ENCODE results near the gene OBI1. TPM values are rescaled to one million over a fixed set of nuclear protein-coding genes. Genes with fewer than 3 reads are reported as not detected.

OBI1 gene
- total and polyA plus RNA-seq, 10 donors = 4.1 to 14.7 (median 11.5) TPM

DNA sequence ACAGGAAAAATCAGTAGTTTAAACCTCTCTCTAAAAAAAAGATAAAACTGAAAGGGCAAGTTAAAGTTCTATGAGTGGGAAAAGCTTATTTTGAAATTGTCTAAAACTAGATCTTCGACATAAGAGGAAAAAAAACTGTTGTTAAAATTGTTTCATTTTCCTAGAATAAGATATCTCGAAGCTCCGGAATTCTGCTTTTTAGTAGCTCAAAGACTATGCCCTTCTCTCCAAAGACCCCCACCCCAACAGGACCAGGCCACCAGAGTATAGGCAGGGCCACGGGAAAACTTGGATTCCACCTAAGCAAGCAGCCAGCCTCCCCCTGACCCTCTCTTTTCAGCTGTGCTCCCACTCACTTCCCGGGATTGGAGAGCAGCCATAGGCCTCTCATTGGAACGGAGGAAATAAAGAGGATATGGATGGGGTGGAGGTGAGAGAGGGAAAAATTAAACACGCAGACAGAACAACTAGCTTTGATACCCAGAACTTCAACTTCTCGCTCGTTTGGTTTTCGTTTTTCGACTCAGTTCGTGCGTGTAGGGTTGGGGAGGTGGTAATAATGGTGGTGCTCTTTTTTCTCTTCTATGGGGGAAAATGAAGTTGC is 58.6 kb downstream of the OBI1 start:
- TF ChIP-seq, protein P1, sequence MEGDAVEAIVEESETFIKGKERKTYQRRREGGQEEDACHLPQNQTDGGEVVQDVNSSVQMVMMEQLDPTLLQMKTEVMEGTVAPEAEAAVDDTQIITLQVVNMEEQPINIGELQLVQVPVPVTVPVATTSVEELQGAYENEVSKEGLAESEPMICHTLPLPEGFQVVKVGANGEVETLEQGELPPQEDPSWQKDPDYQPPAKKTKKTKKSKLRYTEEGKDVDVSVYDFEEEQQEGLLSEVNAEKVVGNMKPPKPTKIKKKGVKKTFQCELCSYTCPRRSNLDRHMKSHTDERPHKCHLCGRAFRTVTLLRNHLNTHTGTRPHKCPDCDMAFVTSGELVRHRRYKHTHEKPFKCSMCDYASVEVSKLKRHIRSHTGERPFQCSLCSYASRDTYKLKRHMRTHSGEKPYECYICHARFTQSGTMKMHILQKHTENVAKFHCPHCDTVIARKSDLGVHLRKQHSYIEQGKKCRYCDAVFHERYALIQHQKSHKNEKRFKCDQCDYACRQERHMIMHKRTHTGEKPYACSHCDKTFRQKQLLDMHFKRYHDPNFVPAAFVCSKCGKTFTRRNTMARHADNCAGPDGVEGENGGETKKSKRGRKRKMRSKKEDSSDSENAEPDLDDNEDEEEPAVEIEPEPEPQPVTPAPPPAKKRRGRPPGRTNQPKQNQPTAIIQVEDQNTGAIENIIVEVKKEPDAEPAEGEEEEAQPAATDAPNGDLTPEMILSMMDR (IDR thresholded peaks at IDR 0.05 in 8 of 11, conservative IDR thresholded peaks at IDR 0.05 in 3 of 11) = no peak
- no peak for TF ChIP-seq POLR2AphosphoS5 (IDR thresholded peaks at IDR 0.05)
- TF ChIP-seq POLR2A (IDR thresholded peaks at IDR 0.05) = no peak
- Histone ChIP-seq H3K4me1 (peaks cover 10 to 64% (median 48%) of the 10 kb centered on the region in 6 donors), H3K27ac (no peak overlapping the region), H3K27me3 (replicated peaks in 1 of 7) (peaks cover 32 to 97% (median 95%) of the 10 kb centered on the region in 7 donors), H3K9me3 (peaks cover 0 to 22% (median 0%) of the 10 kb centered on the region in 8 donors), H3K36me3 (no peaks in the 10 kb centered on the region), H3K4me3 (no peak overlapping the region)
- intact Hi-C loops (cut with DNase I; ENCODE audit: low total_unique reads) = no loop called here
- DNase-seq = no peak
- 10 to 18% (median 16%) methylated on average over 13 of the region's 13 CpGs for WGBS, 5 donors

DNA sequence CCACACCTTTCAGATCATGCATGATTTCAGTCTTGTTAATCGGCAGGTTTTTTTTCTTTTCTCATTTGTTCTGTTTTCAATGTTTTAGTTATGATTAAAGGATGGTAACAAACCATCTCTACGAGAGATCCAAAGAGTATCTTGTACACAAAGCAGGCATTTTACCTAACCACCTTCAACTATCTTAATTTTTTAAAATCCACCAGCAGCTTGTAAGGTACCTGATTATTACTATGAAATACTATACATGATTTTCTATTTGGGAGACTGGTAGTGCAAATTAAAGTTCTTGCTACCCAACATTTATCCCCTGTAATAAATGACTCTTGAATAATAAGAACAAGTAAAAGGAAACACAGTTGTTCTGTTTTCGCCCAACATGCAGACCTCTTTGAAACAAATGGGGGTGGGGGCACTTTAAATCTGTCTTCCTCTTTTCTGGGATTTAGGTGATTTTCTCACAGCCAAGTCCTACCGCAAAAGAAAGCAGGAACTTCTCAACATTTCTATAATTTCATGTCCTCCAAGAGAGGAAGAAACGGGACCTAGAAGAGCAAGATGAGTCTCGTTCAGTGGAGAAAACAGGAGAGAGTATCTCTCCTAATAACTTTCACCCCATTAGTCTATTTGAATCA is 59.2 kb downstream of the OBI1 start:
- intact Hi-C loops (cut with DNase I; ENCODE audit: low total_unique reads) = no loop called here
- Histone ChIP-seq H3K4me3 (no peak overlapping the region), H3K9me3 (peaks cover 0 to 25% (median 0%) of the 10 kb centered on the region in 8 donors), H3K4me1 (peaks cover 10 to 62% (median 49%) of the 10 kb centered on the region in 6 donors), H3K27ac (no peak overlapping the region), H3K27me3 (replicated peaks in 1 of 7) (peaks cover 32 to 97% (median 95%) of the 10 kb centered on the region in 7 donors), H3K36me3 (no peaks in the 10 kb centered on the region)
- TF ChIP-seq POLR2AphosphoS5 (IDR thresholded peaks at IDR 0.05) = no peak
- no peak for TF ChIP-seq POLR2A (IDR thresholded peaks at IDR 0.05)
- TF ChIP-seq, protein P1 (IDR thresholded peaks at IDR 0.05 in 8 of 11, conservative IDR thresholded peaks at IDR 0.05 in 3 of 11) = no peak
- 8 to 10% (median 9%) methylated on average over 6 of the region's 6 CpGs for WGBS, 5 donors
- no peak for DNase-seq

DNA sequence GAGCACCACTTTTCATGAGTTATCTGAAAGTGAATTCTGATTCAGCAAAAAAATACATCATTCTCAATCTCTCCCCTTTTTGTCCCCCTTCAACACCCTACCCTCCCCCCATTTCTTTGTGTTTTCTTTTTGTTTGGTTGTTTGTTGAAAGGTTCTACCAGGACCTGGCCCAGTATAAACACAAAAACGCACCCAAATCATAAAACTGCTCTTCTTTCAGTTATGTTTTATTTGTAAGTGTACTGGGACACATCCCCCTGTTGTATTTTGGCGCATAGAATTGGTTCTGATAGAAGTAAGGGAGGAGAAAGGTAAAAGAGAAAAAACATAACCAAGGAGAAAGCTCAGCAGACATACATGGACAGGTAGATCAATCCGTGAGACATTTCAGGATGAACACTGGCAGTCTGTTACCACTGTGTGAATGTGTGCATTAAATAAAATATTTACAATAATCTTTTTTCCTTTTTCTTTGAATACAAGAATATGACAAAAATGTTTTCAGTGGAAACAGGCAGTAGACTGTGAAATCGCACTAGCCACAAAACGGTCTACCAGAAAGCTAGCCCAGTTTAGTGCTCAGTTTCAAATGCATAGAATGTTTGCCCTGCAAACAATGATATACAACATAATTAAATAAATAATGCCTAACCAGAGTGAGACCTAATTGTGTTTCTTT is 59.9 kb downstream of the OBI1 start:
- H3K27ac ChIP-seq = no peak overlapping the region
- H3K4me1 ChIP-seq = peaks cover 10 to 61% (median 49%) of the 10 kb centered on the region in 6 donors
- TF ChIP-seq, protein P1 (IDR thresholded peaks at IDR 0.05 in 8 of 11, conservative IDR thresholded peaks at IDR 0.05 in 3 of 11) = no peak
- TF ChIP-seq POLR2A (IDR thresholded peaks at IDR 0.05) = no peak
- TF ChIP-seq POLR2AphosphoS5 (IDR thresholded peaks at IDR 0.05) = no peak
- peaks cover 32 to 97% (median 96%) of the 10 kb centered on the region in 7 donors for H3K27me3 ChIP-seq (replicated peaks in 1 of 7)
- H3K9me3 ChIP-seq = peaks cover 0 to 25% (median 0%) of the 10 kb centered on the region in 8 donors
- no peak overlapping the region for H3K4me3 ChIP-seq
- no peaks in the 10 kb centered on the region for H3K36me3 ChIP-seq
- no peak for DNase-seq
- WGBS, 5 donors = 8 to 25% (median 16%) methylated on average over 5 of the region's 5 CpGs
- intact Hi-C loops (cut with DNase I; ENCODE audit: low total_unique reads) = no loop called here
